Uterus (tissue), 4 donors: ENCODE data around the gene LTF. TPM values are rescaled to one million over a fixed set of nuclear protein-coding genes. Genes with fewer than 3 reads are reported as not detected.
A peak's percentile ranks its signal among the peaks of the same experiment; 100 is the strongest.

Source experiments
- DNase-seq, 2 donors: peaks; one replicate each; pipeline ENCODE4 v3.0.0-alpha.2; 2019 to 2020
- H3K27ac ChIP-seq, 2 donors: fragments of 200-600 bp; sonication (generic); 1 replicate in 1 of 2; 2 replicates in 1 of 2; pipeline ENCODE4 v1.5.1; 2016 to 2018
- H3K27me3 ChIP-seq, 2 donors: fragments of 200-600 bp; sonication (generic); one replicate each; pipeline ENCODE4 v1.5.1; 2018 to 2019; ENCODE audit warnings: control low read depth in 1 of 2
- H3K36me3 ChIP-seq, 2 donors: fragments of 200-600 bp; sonication (generic); one replicate each; pipeline ENCODE4 v1.5.1; 2019; ENCODE audit warnings: control low read depth in 1 of 2
- H3K4me1 ChIP-seq, 2 donors: fragments of 200-600 bp; sonication (generic); one replicate each; pipeline ENCODE4 v1.5.1; 2018 to 2019; ENCODE audit warnings: control low read depth in 1 of 2
- H3K4me3 ChIP-seq, 2 donors: fragments of 200-600 bp; sonication (generic); 1 replicate in 1 of 2; 2 replicates in 1 of 2; pipeline ENCODE4 v1.5.1; 2018 to 2019; ENCODE audit warnings: mild to moderate bottlenecking in 1 of 2
- H3K9me3 ChIP-seq, 2 donors: fragments of 200-600 bp; sonication (generic); one replicate each; pipeline ENCODE4 v1.5.1; 2019; ENCODE audit warnings: control low read depth in 1 of 2
- CTCF ChIP-seq, 4 experiments: fragments of 200-600 bp in 2 of 4; fragments of 450-650 bp in 2 of 4; sonication (generic) in 2 of 4; IDR thresholded peaks; one replicate each; pipeline ENCODE4 v1.5.1; 2016 to 2019; ENCODE audit warnings: antibody characterized with exemption in 4 of 4, mild to moderate bottlenecking in 2 of 4, moderate library complexity in 1 of 4
- POLR2A ChIP-seq, 2 donors: fragments of 450-650 bp; IDR thresholded peaks; one replicate each; pipeline ENCODE4 v1.6.1; 2016; ENCODE audit warnings: antibody characterized with exemption in 2 of 2, mild to moderate bottlenecking in 1 of 2, moderate library complexity in 1 of 2
- intact Hi-C: fragments of 100-400 bp; cut with DNase I; formaldehyde crosslinking; loops from one replicate; pipeline ENCODE4 v1.15.1; 2023; ENCODE audit warnings: low total_unique reads
- total RNA-seq, 4 donors: library from RNA; depleted of rRNA in 3 of 4; stranded (reverse); fragments of >200 nt in 3 of 4; gene quantifications; one replicate each; pipeline versions ENCODE4 v1.1.0 to v1.2.4, GENCODE V29; 2014 to 2023
- donor health status: DM: yes; HTN: yes; CAD: no.

Gene LTF
- total RNA-seq, 4 donors from 2014 or later, result 0.59 to 9.0 (median 2.8) TPM

- Histone ChIP-seq H3K9me3 (no peaks in the 10 kb centered on the region), H3K36me3 (no peaks in the 10 kb centered on the region), H3K4me1 (peaks cover 0 to 7% of the 10 kb centered on the region in 2 donors), H3K27ac (no peak overlapping the region), H3K27me3 (no peaks in the 10 kb centered on the region), H3K4me3 (no peak overlapping the region)
- DNase-seq, result no peak
- intact Hi-C loops, result no loop called here
- TF ChIP-seq POLR2A (IDR thresholded peaks at IDR 0.05), result no peak
- no peak for TF ChIP-seq CTCF (IDR thresholded peaks at IDR 0.05)
These were observed 54.0 kb downstream of the LTF start for GRCh38 chr3:46410669-46411068.

- no peaks in the 10 kb centered on the region for H3K27me3 ChIP-seq
- no peak overlapping the region for H3K27ac ChIP-seq
- TF ChIP-seq CTCF (IDR thresholded peaks at IDR 0.05) (no peak), POLR2A (IDR thresholded peaks at IDR 0.05) (no peak)
- intact Hi-C loops, result no loop called here
- no peak for DNase-seq
- H3K9me3 ChIP-seq, result no peaks in the 10 kb centered on the region
- H3K4me1 ChIP-seq, result peaks cover 0 to 7% of the 10 kb centered on the region in 2 donors
- H3K4me3 ChIP-seq, result no peak overlapping the region
- no peaks in the 10 kb centered on the region for H3K36me3 ChIP-seq
These were observed 54.8 kb downstream of the LTF start for GRCh38 chr3:46409739-46410489.

GRCh38 chr3:46408853-46409252, 55.9 kb downstream of the LTF start:
- no peak for DNase-seq
- Histone ChIP-seq H3K27ac (peak overlapping the region in 1 of 2 donors; percentile 72), H3K27me3 (no peaks in the 10 kb centered on the region), H3K4me3 (no peak overlapping the region), H3K9me3 (no peaks in the 10 kb centered on the region), H3K4me1 (peaks cover 0 to 7% of the 10 kb centered on the region in 2 donors), H3K36me3 (no peaks in the 10 kb centered on the region)
- intact Hi-C loops, result no loop called here
- no peak for TF ChIP-seq POLR2A (IDR thresholded peaks at IDR 0.05)
- no peak for TF ChIP-seq CTCF (IDR thresholded peaks at IDR 0.05)

GRCh38 chr3:46407970-46408369, 56.7 kb downstream of the LTF start:
- Histone ChIP-seq H3K27me3 (no peaks in the 10 kb centered on the region), H3K27ac (peak overlapping the region; percentile 50 to 72), H3K36me3 (no peaks in the 10 kb centered on the region), H3K9me3 (no peaks in the 10 kb centered on the region), H3K4me3 (no peak overlapping the region), H3K4me1 (peaks cover 0 to 7% of the 10 kb centered on the region in 2 donors)
- TF ChIP-seq CTCF (IDR thresholded peaks at IDR 0.05), result no peak
- no peak for TF ChIP-seq POLR2A (IDR thresholded peaks at IDR 0.05)
- intact Hi-C loops, result no loop called here
- DNase-seq, result no peak

DNA sequence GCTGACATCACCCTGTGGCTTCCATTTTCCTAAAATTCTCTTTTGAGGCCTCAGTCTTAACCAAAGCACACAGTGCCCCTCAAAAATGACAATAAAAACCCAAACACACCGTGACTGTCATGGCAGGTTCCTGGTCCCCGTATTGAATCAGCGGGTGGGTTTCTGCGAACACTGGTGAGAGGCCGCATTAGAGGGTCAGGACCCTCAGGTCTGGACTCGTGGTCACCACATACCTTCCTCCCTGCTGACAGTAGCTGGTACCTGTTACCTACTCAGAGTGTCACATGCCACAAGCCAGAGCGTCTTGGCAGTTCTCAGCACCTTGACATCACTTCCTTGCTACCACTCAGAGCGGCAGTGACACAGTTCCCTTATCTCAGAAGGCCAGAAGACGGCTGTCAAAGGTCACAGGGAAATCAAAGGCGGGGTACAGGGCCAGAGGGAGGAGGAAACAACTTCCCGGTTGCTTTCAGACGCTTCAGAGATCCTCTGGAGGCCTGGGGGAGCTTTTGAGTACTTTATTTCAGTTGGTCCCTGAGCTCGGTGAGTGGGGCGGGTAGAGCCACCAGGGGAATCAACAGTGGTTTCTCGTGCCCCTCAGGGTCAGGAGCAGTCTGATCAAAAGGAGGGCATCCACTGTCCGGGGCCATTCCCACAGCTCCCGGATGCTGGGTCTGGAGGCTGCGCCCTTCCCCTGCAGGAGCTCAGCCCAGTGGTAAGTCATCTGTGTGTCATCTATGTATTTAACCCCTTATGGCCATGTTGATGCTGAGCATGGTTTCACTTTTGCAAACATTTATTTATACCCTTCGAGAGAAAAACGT, 57.7 kb downstream of the LTF start, which contains the start of the genes CCR5AS and CCRL2:
Gene CCR5AS (minus strand): TSS at position 279 of the 824 bp plus-strand sequence.
Gene CCRL2 (plus strand): TSS at position 472 of the 824 bp plus-strand sequence. CDS start 821 bp downstream, outside the sequence.
- H3K27me3 ChIP-seq, result no peaks in the 10 kb centered on the region
- H3K4me1 ChIP-seq, result peaks cover 0 to 7% of the 10 kb centered on the region in 2 donors
- no peaks in the 10 kb centered on the region for H3K9me3 ChIP-seq
- peak; percentile 20 to 68 for DNase-seq
- intact Hi-C loops, result no loop called here
- peak in 1 of 2 donors; percentile 61 for TF ChIP-seq POLR2A (IDR thresholded peaks at IDR 0.05)
- TF ChIP-seq CTCF (IDR thresholded peaks at IDR 0.05), result no peak
- H3K36me3 ChIP-seq, result no peaks in the 10 kb centered on the region
- peak within 1 kb of the TSS; percentile 50 to 72 for H3K27ac ChIP-seq
- H3K4me3 ChIP-seq, result no peak within 1 kb of the TSS
